Karpas-422 (cell line): Measurements from ENCODE around the gene KRTAP2-2. TPM values are rescaled to one million over a fixed set of nuclear protein-coding genes. Genes with fewer than 3 reads are reported as not detected.
"Not testable (repeated sequence)": the region's sequence is repeated elsewhere in the genome, so short reads cannot be mapped to it uniquely, and the experiment has no call there.

Experiments used
- DNase-seq: peaks from one replicate; pipeline ENCODE4 v3.0.0-alpha.2; 2015
- H2AFZ ChIP-seq: fragments of 200-600 bp; sonication (generic); 2 replicates; pipeline ENCODE4 v1.6.1; 2014; ENCODE audit warnings: antibody characterized with exemption, low read length, mixed read lengths
- H3K27ac ChIP-seq: fragments of 200-600 bp; sonication (generic); 2 replicates; pipeline ENCODE4 v1.5.1; 2014; ENCODE audit warnings: mild to moderate bottlenecking, low read length, moderate library complexity
- H3K27me3 ChIP-seq: fragments of 200-600 bp; sonication (generic); 2 replicates; pipeline ENCODE4 v1.6.1; 2014; ENCODE audit warnings: low read length, mixed read lengths
- H3K36me3 ChIP-seq: fragments of 200-600 bp; sonication (generic); 2 replicates; pipeline ENCODE4 v1.6.1; 2014; ENCODE audit warnings: low read length, mixed read lengths; ENCODE audit not compliant: insufficient read depth
- H3K4me1 ChIP-seq: fragments of 200-600 bp; sonication (generic); 2 replicates; pipeline ENCODE4 v1.6.1; 2014; ENCODE audit warnings: mild to moderate bottlenecking, low read length, mixed read lengths
- H3K4me2 ChIP-seq: fragments of 200-600 bp; sonication (generic); 2 replicates; pipeline ENCODE4 v1.6.1; 2014; ENCODE audit warnings: low read length, low read depth, mild to moderate bottlenecking; ENCODE audit not compliant: poor library complexity, severe bottlenecking
- H3K4me3 ChIP-seq: fragments of 200-600 bp; sonication (generic); 2 replicates; pipeline ENCODE4 v1.5.1; 2014; ENCODE audit warnings: mild to moderate bottlenecking, antibody characterized with exemption, low read length, mixed read lengths
- H3K79me2 ChIP-seq: fragments of 200-600 bp; sonication (generic); 2 replicates; pipeline ENCODE4 v1.6.1; 2014; ENCODE audit warnings: mild to moderate bottlenecking, low read length, mixed read lengths
- H3K9ac ChIP-seq: fragments of 200-600 bp; sonication (generic); 2 replicates; pipeline ENCODE4 v1.6.0; 2014; ENCODE audit warnings: low read length
- H3K9me2 ChIP-seq: fragments of 200-600 bp; sonication (generic), shearing (Covaris generic); replicated peaks from 2 replicates; pipeline ENCODE4 v1.6.0; 2014; ENCODE audit warnings: mild to moderate bottlenecking, low read length, moderate library complexity; ENCODE audit not compliant: insufficient read depth
- H3K9me3 ChIP-seq: fragments of 300-700, 200-600 bp; sonication (generic); 2 replicates; pipeline ENCODE4 v1.6.1; 2014; ENCODE audit warnings: low read length, mixed read lengths
- H4K20me1 ChIP-seq: fragments of 200-600 bp; sonication (generic); 2 replicates; pipeline ENCODE4 v1.6.1; 2014; ENCODE audit warnings: mild to moderate bottlenecking, antibody characterized with exemption, low read length, low read depth; ENCODE audit not compliant: insufficient read depth
- total RNA-seq: library from RNA; depleted of rRNA; stranded (reverse); fragments of >200 nt; shearing (Covaris generic); gene quantifications from 2 replicates; pipeline ENCODE4 v1.2.3, GENCODE V29; 2014; ENCODE audit warnings: low replicate concordance

The KRTAP2-2 gene
- total RNA-seq, 1 experiment from 2014 or later, result not detected

DNA sequence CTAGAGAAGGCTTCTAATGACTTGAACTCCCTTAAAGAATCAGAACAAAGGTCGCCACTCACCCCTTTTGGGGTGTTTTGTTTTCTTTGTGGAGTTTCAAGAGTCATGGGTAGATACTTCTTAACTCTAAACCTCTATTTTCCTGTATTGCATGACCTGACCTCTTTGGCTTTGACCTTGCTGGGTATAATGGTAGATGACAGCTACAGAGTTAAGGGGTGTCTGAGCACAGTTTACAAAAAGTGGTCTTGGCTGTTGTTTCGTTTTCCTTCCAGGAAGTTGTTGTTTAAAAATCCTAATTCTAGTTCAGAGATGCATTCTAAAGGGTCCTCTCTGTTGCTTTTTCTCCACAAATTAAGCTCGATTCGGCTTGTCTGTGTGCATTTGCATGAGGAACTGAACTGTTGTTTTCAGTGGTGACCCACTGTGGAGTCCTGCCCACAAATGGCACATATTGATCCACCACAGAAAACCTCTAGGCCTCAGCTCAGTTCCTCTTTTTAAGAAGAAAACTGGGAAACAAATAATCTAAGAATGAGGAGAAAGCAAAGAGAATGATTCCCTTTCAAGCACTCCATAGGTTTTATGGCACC lies 33.8 kb upstream of the KRTAP2-2 start:
- not testable (repeated sequence) for H3K79me2 ChIP-seq, DNase-seq, H3K36me3 ChIP-seq, H3K4me1 ChIP-seq, H3K9me2 ChIP-seq, H3K9ac ChIP-seq, H2AFZ ChIP-seq, H4K20me1 ChIP-seq, H3K27me3 ChIP-seq, H3K27ac ChIP-seq, H3K4me3 ChIP-seq, H3K9me3 ChIP-seq, H3K4me2 ChIP-seq

DNA sequence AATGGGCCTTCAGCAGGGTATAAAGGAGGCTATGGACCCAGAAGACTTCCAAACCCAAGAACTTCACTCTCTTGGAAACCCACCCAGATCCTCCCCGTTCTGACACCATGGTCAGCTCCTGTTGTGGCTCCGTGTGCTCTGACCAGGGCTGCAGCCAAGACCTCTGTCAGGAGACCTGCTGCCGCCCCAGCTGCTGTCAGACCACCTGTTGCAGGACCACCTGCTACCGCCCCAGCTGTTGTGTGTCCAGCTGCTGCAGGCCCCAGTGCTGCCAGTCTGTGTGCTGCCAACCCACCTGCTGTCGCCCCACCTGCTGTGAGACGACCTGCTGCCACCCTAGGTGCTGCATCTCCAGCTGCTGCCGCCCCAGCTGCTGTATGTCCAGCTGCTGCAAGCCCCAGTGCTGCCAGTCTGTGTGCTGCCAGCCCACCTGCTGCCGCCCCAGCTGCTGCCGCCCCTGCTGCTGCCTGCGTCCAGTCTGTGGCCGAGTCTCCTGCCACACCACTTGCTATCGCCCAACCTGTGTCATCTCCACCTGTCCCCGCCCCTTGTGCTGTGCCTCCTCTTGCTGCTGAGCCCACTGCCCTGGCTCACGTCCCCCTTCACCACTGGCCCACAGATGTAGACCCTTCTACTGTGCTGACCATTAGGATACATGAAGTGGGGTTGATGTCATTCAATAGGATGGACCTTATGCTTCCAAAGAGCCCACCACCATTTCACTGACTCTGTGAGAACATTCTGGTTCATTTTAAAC lies 29.2 kb upstream of the KRTAP2-2 start, which contains the start of gene KRTAP4-7:
Gene KRTAP4-7, plus strand, starts transcription at position 51 of the 757 bp plus-strand sequence. Its CDS starts 57 bp downstream, at position 108.
- H3K9ac ChIP-seq, H3K27me3 ChIP-seq, H3K36me3 ChIP-seq, H3K4me2 ChIP-seq, H3K9me2 ChIP-seq, H4K20me1 ChIP-seq, H3K27ac ChIP-seq, H3K4me1 ChIP-seq, H3K79me2 ChIP-seq, DNase-seq, H3K9me3 ChIP-seq, H3K4me3 ChIP-seq, H2AFZ ChIP-seq: not testable (repeated sequence)

DNA sequence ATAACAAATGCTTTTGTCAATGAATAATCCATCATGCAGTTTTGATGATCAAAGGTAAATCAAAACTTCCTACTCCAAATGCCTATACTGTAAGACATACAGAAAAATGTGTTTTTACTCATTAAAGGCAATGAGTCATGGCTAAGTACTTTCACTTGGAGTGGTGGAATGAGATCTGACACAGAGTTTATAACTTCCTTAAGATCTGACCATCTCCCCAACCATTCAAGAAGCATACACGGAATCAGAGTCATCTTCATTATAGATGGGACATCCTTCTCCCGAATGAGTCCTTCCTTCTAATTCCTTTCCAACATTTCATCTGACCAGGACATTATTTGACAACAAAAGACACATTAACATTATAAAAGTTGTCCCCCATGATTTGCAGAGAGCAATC lies 28.4 kb upstream of the KRTAP2-2 start:
- H3K4me2 ChIP-seq, H3K79me2 ChIP-seq, H3K9me2 ChIP-seq, H3K36me3 ChIP-seq, H3K9ac ChIP-seq, H3K4me1 ChIP-seq, H4K20me1 ChIP-seq, H3K4me3 ChIP-seq, H3K9me3 ChIP-seq, DNase-seq, H2AFZ ChIP-seq, H3K27ac ChIP-seq, H3K27me3 ChIP-seq: not testable (repeated sequence)

DNA sequence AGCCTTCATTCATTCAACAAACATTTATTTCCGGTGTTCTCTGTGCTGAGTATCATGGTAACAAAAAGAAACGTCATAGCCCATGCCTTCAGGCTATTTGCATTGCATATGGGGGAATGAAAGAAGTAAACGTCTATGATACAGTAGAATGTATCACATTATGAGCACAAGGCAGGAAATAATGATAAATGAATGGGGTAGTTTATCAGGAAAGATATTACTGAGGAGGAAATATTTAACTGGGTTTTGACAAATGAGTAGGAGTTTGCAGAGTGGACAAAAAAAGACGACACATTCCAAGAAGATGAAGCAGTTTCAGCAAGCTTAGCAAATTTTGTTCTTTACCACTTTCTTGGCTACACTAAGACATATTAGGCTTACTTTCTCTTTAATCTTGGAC lies 27.6 kb upstream of the KRTAP2-2 start:
- no peak overlapping the region for H3K4me2 ChIP-seq

DNA sequence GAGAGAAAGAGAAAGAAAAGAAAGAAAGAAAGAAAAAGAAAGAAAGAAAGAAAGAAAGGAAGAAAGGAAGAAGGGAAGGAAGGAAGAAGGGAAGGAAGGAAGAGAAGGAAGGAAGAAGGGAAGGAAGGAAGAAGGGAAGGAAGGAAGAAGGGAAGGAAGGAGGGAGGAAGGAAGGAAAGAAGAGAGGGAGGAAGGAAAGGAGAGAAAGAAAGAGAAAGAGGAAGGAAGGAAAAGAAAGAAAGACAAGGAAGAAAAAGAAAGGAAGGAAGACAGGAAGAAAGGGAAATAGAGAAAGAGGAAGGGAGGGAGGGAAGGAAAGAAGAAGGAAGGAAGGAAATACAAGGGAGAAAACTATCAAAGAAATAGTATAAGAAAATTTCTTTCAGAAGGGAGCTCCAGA lies 21.8 kb upstream of the KRTAP2-2 start:
- H3K9me2 ChIP-seq, result no peaks in the 10 kb centered on the region
- H2AFZ ChIP-seq, result no peak overlapping the region
- no peak overlapping the region for H3K4me2 ChIP-seq
- no peaks in the 10 kb centered on the region for H3K36me3 ChIP-seq
- H3K4me1 ChIP-seq, result no peaks in the 10 kb centered on the region
- DNase-seq, result no peak
- H4K20me1 ChIP-seq, result no peaks in the 10 kb centered on the region
- H3K79me2 ChIP-seq, result no peaks in the 10 kb centered on the region
- no peak overlapping the region for H3K4me3 ChIP-seq
- H3K27me3 ChIP-seq, result no peaks in the 10 kb centered on the region
- H3K27ac ChIP-seq, result no peak overlapping the region
- no peaks in the 10 kb centered on the region for H3K9me3 ChIP-seq
- H3K9ac ChIP-seq, result no peak overlapping the region

More for the DNA sequence above, 27.6 kb upstream of the KRTAP2-2 start:
- Histone ChIP-seq H3K4me1 (no peaks in the 10 kb centered on the region), H3K9ac (no peak overlapping the region), H3K27ac (no peak overlapping the region), H3K36me3 (no peaks in the 10 kb centered on the region), H3K27me3 (no peaks in the 10 kb centered on the region), H2AFZ (no peak overlapping the region), H3K9me3 (no peaks in the 10 kb centered on the region), H4K20me1 (no peaks in the 10 kb centered on the region), H3K4me3 (no peak overlapping the region), H3K9me2 (no peaks in the 10 kb centered on the region), H3K79me2 (no peaks in the 10 kb centered on the region)
- no peak for DNase-seq

DNA sequence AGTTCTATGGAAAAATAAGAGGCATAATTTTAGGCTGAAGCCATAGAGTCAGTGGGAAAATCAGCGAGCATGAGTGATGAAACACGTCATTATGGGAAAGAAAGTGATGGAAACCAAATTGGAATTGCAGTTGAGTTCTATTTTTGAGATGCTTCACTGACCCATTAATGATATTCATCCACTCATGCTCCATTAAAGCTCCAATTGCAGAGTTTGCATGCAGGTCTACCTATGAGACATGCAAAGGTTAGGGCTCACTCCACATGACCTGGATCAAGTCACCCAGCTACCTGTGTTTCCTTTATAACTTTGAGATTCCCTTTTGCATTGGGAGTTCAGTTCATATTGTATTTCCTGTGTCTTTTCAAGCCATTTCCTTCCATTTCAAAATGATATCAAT lies 18.6 kb upstream of the KRTAP2-2 start:
- no peaks in the 10 kb centered on the region for H3K27me3 ChIP-seq
- H3K4me1 ChIP-seq, result no peaks in the 10 kb centered on the region
- H3K4me3 ChIP-seq, result no peak overlapping the region
- no peak for DNase-seq
- H3K9me2 ChIP-seq, result no peaks in the 10 kb centered on the region
- no peaks in the 10 kb centered on the region for H3K9me3 ChIP-seq
- no peaks in the 10 kb centered on the region for H3K36me3 ChIP-seq
- no peak overlapping the region for H3K4me2 ChIP-seq
- no peak overlapping the region for H3K27ac ChIP-seq
- H3K79me2 ChIP-seq, result no peaks in the 10 kb centered on the region
- no peak overlapping the region for H2AFZ ChIP-seq
- H3K9ac ChIP-seq, result no peak overlapping the region
- H4K20me1 ChIP-seq, result no peaks in the 10 kb centered on the region

DNA sequence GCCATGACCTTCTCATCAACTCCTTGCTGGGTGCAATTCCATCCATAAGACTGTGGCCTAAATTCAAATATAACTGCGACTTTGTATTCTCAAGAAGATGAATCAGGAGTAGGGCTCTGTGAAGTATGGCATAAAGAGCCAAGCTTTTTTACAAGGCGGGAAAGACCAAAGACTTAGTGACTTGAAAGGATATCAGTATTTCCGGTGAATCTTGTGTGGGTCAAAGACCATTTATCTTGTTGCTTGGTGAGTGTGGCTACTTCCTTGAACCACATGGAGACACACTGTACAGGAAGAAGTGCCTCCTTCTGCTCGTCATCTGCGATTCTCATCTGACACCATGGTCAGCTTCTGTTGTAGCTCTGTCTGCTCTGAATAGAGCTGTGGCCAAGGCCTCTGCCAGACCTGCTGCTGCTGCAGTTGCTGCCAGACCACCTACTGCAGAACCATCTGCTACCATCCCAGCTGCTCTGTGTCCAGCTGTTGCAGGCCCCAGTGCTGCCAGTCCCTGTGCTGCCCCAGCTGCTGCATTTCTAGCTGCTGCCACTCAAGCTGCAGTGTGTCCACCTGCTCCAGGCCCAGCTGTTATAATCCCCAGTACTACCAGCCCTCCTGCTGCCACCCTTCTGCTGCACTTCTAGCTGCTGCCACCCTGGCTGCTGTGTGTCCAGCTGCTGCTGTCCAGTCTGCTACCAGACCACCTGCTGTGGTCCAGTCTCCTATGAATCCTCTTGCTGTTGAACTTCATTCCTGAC lies 16.8 kb upstream of the KRTAP2-2 start:
- Histone ChIP-seq H3K9me2 (no peaks in the 10 kb centered on the region), H3K4me3 (no peak overlapping the region), H2AFZ (no peak overlapping the region), H3K9ac (no peak overlapping the region), H3K27ac (no peak overlapping the region), H3K4me2 (no peak overlapping the region), H3K4me1 (no peaks in the 10 kb centered on the region), H3K36me3 (no peaks in the 10 kb centered on the region), H3K79me2 (no peaks in the 10 kb centered on the region), H3K9me3 (no peaks in the 10 kb centered on the region), H4K20me1 (no peaks in the 10 kb centered on the region), H3K27me3 (no peaks in the 10 kb centered on the region)
- DNase-seq, result no peak

DNA sequence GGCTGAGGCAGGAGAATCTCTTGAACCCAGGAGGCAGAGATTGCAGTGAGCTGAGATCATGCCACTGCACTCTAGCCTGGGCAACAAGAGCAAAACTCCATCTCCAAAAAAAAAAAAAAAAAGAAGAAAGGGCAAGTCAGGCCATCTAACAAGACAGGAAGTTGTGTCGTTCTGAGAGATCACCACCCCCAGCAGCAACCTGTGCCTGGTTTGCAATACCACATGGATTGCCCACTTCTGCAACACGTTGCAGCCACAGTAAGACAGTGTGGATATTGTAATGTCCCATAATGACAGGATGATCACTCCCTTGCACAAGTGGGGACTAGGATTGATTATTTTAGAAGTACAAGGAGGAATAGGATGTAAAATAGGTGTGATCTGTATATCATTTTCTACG lies 14.0 kb upstream of the KRTAP2-2 start:
- Histone ChIP-seq H2AFZ (no peak overlapping the region), H3K27ac (no peak overlapping the region), H3K9ac (no peak overlapping the region), H3K79me2 (no peaks in the 10 kb centered on the region), H3K9me2 (no peaks in the 10 kb centered on the region), H3K4me3 (no peak overlapping the region), H3K36me3 (no peaks in the 10 kb centered on the region), H3K27me3 (no peaks in the 10 kb centered on the region), H3K4me1 (no peaks in the 10 kb centered on the region), H3K4me2 (no peak overlapping the region), H4K20me1 (no peaks in the 10 kb centered on the region), H3K9me3 (no peaks in the 10 kb centered on the region)
- DNase-seq, result no peak
